ENCODE results near the gene POPDC3. TPM values are rescaled to one million over a fixed set of nuclear protein-coding genes. Genes with fewer than 3 reads are reported as not detected.

Gene POPDC3
- total RNA-seq, 1 experiment from 2014 or later, result 29.2 TPM

GRCh38 chr6:105135907-105136430 is 43.8 kb downstream of the POPDC3 start:
- H3K27ac ChIP-seq (ENCODE audit: low read length), result peak overlapping the region; percentile 82
- no TSS peak for BruUV-seq (replicated peaks)
- H3K4me3 ChIP-seq (ENCODE audit: low read depth in 2 of 2, low read length in 2 of 2), result peak overlapping the region; percentile 76 to 78
- ChIA-PET CTCF (interaction anchor here (0.6 kb wide), 1 partner anchor 142 kb away, joined by 3 read pairs; no protein-coding TSS in a partner anchor), POLR2A (no interaction called here)
- ATAC-seq (no peak), DNase-seq (ENCODE audit: low read depth, low spot score) (no peak)
- H3K9me3 ChIP-seq (ENCODE audit: control insufficient read depth, insufficient read depth, low read depth, low read length), result no peaks in the 10 kb centered on the region
- no peaks in the 10 kb centered on the region for H3K36me3 ChIP-seq (ENCODE audit: control insufficient read depth, insufficient read depth, low read length)
- H3K27me3 ChIP-seq (ENCODE audit: control insufficient read depth, insufficient read depth, low read length), result no peaks in the 10 kb centered on the region
- in situ Hi-C loops (cut with HindIII; ENCODE audit: low pct_unique_long_range_greater_than_20kb, low sequenced_read_pairs) (no loop called here), intact Hi-C loops (cut with micrococcal nuclease; ENCODE audit: unreplicated experiment) (loop anchor here (2.0 kb wide), 1 partner anchor 267 kb away; the partner anchor contains the start of gene PREP)
- peaks cover 17% of the 10 kb centered on the region for H3K4me1 ChIP-seq (ENCODE audit: control insufficient read depth, insufficient read depth, low read length)
- TF ChIP-seq POLR2AphosphoS5 (IDR thresholded peaks at IDR 0.05; ENCODE audit: low read depth, low read length) (no peak), SIN3A (IDR thresholded peaks at IDR 0.05; ENCODE audit: borderline replicate concordance, insufficient read depth, low read depth, low read length) (no peak)

GRCh38 chr6:105135056-105135455 is 44.8 kb downstream of the POPDC3 start:
- intact Hi-C loops (cut with micrococcal nuclease; ENCODE audit: unreplicated experiment) (no loop called here), in situ Hi-C loops (cut with HindIII; ENCODE audit: low pct_unique_long_range_greater_than_20kb, low sequenced_read_pairs) (no loop called here)
- H3K36me3 ChIP-seq (ENCODE audit: control insufficient read depth, insufficient read depth, low read length), result no peaks in the 10 kb centered on the region; the same call in 1 of the 2 replicates
- H3K27ac ChIP-seq (ENCODE audit: low read length), result no peak overlapping the region
- POLR2A ChIA-PET, result no interaction called here
- no peaks in the 10 kb centered on the region for H3K27me3 ChIP-seq (ENCODE audit: control insufficient read depth, insufficient read depth, low read length)
- ATAC-seq (peak; percentile 69), DNase-seq (ENCODE audit: low read depth, low spot score) (peak; percentile 20)
- no peak overlapping the region; a peak in 1 of 4 replicates for H3K4me3 ChIP-seq (ENCODE audit: low read depth in 2 of 2, low read length in 2 of 2)
- H3K9me3 ChIP-seq (ENCODE audit: control insufficient read depth, insufficient read depth, low read depth, low read length), result no peaks in the 10 kb centered on the region
- peaks cover 17% of the 10 kb centered on the region for H3K4me1 ChIP-seq (ENCODE audit: control insufficient read depth, insufficient read depth, low read length)
- CTCF ChIA-PET, result no interaction called here
- TSS peak; percentile 63 for BruUV-seq (replicated peaks)
- TF ChIP-seq TCF7L2 (IDR thresholded peaks at IDR 0.05; ENCODE audit: low read depth, low read length) (no peak), CTCF (IDR thresholded peaks at IDR 0.05) (peak; percentile 67)

- in situ Hi-C loops (cut with HindIII; ENCODE audit: low pct_unique_long_range_greater_than_20kb, low sequenced_read_pairs), result no loop called here
- H3K27me3 ChIP-seq (ENCODE audit: control insufficient read depth, insufficient read depth, low read length), result no peaks in the 10 kb centered on the region
- TF ChIP-seq REST (IDR thresholded peaks at IDR 0.05; ENCODE audit: insufficient read depth in 1 of 2, low read depth in 2 of 2, low read length in 1 of 2), result no peak
- H3K4me3 ChIP-seq (ENCODE audit: low read depth in 2 of 2, low read length in 2 of 2), result no peak overlapping the region
- ChIA-PET POLR2A (no interaction called here), CTCF (no interaction called here)
- no peak overlapping the region for H3K27ac ChIP-seq (ENCODE audit: low read length)
- H3K4me1 ChIP-seq (ENCODE audit: control insufficient read depth, insufficient read depth, low read length), result no peaks in the 10 kb centered on the region
- peaks cover 9% of the 10 kb centered on the region; the same call in 1 of the 2 replicates for H3K36me3 ChIP-seq (ENCODE audit: control insufficient read depth, insufficient read depth, low read length)
- intact Hi-C loops (cut with micrococcal nuclease; ENCODE audit: unreplicated experiment), result no loop called here
- BruUV-seq (replicated peaks), result no TSS peak
- DNase-seq (ENCODE audit: low read depth, low spot score) (no peak), ATAC-seq (no peak)
- no peaks in the 10 kb centered on the region for H3K9me3 ChIP-seq (ENCODE audit: control insufficient read depth, insufficient read depth, low read depth, low read length)
These were observed 57.1 kb downstream of the POPDC3 start for GRCh38 chr6:105122717-105123116.

Data from Panc1 (cell line).